ENCODE data around the gene SLC39A10.

DNA sequence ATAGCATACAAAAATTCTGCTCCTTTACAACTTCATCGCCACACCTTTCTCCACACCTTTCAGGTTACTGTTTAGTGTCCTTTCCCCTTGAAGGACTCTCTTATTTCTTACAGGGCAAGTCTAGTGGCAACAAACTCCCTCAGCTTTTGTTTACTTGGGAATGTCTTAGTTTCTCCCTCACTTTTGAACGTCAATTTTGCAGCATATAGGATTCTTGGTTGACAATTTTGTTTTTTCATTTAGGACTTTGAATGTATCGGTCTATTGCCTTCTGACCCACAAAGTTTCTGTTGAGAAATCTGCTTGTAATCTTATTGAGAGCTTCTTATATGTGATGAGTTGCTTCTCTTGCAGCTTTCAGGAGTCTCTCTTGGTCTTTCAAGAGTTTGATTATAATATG is 43.5 kb downstream of the SLC39A10 start:
- TF ChIP-seq, protein P1, sequence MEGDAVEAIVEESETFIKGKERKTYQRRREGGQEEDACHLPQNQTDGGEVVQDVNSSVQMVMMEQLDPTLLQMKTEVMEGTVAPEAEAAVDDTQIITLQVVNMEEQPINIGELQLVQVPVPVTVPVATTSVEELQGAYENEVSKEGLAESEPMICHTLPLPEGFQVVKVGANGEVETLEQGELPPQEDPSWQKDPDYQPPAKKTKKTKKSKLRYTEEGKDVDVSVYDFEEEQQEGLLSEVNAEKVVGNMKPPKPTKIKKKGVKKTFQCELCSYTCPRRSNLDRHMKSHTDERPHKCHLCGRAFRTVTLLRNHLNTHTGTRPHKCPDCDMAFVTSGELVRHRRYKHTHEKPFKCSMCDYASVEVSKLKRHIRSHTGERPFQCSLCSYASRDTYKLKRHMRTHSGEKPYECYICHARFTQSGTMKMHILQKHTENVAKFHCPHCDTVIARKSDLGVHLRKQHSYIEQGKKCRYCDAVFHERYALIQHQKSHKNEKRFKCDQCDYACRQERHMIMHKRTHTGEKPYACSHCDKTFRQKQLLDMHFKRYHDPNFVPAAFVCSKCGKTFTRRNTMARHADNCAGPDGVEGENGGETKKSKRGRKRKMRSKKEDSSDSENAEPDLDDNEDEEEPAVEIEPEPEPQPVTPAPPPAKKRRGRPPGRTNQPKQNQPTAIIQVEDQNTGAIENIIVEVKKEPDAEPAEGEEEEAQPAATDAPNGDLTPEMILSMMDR (IDR thresholded peaks at IDR 0.05) = no peak
- TF ChIP-seq POLR2A (IDR thresholded peaks at IDR 0.05) = no peak
